Epidermal melanocyte (primary cell): ENCODE measurements around the gene RPS6KB1.
"Not testable (repeated sequence)": the region's sequence is repeated elsewhere in the genome, so short reads cannot be mapped to it uniquely, and the experiment has no call there.

ENCODE experiments used
- DNase-seq: peaks from one replicate; pipeline ENCODE4 v3.0.0; 2011; ENCODE audit warnings: low spot score; ENCODE audit not compliant: insufficient read length

The RPS6KB1 gene

DNA sequence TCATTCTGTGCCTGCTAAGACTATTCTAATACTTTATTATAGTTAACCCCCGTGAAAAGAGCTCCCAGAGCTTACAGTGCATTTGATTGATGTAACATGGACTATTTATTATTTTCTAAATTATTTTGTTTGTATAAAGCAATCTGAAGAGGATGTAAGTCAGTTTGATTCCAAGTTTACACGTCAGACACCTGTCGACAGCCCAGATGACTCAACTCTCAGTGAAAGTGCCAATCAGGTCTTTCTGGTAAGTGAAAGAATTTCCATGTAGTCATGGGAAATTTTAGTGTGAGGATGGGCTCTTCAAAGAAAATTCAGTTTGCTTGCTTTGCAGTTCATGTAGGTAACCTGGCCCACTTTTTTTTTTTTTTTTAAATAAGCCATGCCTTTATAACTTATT, 47.8 kb downstream of the RPS6KB1 start:
- DNase-seq = not testable (repeated sequence)

DNA sequence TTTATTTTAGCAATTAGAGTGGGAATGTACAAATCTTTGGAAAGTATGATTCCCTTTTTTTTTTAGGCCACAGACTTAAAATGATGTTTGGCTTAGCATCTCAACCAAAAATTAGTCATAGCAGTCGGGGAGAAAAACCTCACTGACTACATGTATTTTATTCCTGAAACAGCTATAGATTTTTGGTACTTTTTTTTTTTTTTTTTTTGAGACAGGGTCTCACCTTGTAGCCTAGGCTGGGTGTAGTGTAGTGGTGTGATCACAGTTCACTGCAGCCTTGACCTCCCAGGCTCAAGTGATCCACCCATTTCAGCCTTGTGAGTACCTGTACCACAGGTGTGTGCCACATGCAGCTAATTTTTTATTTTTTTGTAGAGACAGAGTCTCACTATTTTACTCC, 48.2 kb downstream of the RPS6KB1 start:
- no peak for DNase-seq

DNA sequence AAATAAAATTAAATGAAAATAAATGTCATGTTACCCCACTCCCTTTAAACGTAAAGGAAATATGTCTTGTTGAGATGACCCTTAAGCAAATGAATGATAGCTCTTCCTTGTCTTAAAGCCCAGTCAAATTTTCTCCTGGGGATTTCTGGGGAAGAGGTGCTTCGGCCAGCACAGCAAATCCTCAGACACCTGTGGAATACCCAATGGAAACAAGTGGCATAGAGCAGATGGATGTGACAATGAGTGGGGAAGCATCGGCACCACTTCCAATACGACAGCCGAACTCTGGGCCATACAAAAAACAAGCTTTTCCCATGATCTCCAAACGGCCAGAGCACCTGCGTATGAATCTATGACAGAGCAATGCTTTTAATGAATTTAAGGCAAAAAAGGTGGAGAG, 53.5 kb downstream of the RPS6KB1 start:
- DNase-seq = not testable (repeated sequence)

DNA sequence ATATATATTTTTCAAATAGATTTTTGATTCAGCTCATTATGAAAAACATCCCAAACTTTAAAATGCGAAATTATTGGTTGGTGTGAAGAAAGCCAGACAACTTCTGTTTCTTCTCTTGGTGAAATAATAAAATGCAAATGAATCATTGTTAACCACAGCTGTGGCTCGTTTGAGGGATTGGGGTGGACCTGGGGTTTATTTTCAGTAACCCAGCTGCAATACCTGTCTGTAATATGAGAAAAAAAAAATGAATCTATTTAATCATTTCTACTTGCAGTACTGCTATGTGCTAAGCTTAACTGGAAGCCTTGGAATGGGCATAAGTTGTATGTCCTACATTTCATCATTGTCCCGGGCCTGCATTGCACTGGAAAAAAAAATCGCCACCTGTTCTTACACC, 54.4 kb downstream of the RPS6KB1 start:
- not testable (repeated sequence) for DNase-seq

DNA sequence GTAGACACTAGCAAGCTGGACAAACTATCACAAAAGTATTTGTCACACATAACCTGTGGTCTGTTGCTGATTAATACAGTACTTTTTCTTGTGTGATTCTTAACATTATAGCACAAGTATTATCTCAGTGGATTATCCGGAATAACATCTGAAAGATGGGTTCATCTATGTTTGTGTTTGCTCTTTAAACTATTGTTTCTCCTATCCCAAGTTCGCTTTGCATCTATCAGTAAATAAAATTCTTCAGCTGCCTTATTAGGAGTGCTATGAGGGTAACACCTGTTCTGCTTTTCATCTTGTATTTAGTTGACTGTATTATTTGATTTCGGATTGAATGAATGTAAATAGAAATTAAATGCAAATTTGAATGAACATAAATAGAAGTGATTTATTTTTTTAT, 57.1 kb downstream of the RPS6KB1 start:
- no peak for DNase-seq

DNA sequence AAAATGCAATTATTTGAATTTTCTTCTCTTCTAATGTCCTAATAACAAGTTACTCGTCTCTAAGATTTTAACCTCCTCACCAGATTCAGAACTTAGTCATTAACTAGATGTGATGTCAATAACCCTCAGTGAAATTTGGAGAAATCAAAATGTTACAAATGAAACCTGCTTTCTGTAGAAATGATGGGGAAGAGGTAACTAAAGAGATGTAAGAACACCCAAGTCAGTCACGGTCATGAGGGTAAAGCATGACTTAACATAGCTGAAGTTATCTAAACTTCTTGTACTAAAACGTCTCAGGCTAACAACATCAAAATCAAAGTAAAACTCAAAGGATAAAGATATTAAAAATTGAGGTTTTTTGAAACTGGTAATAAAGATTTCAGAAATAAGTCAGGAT, 61.9 kb downstream of the RPS6KB1 start:
- DNase-seq = no peak

DNA sequence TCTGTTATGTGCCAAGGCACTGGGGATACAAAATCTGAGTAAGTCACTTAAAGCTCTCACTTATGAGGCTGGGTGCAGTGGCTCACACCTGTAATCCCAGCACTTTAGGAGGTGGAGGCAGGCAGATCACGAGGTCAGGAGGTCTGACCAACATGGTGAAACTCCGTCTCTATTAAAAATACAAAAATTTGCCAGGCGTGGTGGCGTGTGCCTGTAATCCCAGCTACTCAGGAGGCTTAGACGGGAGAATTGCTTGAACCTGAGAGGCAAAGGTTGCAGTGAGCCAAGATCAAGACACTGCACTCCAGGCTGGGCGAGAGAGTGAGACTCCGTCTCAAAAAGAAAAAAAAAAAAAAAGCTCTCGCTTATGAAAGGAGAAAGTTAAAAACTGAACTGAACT, 66.7 kb downstream of the RPS6KB1 start:
- not testable (repeated sequence) for DNase-seq

DNA sequence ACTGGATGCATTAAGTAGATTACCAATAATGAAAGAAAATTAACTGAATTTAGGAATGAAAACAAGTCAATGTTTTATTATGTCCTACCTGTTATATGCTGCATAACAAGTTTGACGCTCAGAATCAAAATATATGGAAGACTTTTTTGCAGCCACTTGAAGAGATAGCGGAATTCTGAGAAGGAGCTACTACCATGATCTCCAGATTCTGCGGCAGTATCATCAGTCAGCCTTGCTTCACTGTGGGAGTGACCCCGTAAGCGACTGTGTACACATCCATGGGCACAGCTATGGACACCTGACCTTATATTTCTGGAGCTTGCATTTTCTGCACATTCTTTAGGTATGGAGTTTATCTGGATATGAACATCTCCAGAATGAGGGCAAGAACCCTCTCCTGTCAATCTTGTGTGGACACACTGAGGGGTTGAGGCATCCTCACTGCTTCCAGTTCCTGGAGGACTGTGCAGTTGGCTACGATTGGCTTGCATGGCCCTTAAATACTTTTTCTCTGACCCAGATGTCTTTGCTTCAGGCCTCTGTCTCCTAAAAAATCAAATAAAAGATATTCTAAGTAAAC, 69.9 kb downstream of the RPS6KB1 start:
- no peak for DNase-seq

DNA sequence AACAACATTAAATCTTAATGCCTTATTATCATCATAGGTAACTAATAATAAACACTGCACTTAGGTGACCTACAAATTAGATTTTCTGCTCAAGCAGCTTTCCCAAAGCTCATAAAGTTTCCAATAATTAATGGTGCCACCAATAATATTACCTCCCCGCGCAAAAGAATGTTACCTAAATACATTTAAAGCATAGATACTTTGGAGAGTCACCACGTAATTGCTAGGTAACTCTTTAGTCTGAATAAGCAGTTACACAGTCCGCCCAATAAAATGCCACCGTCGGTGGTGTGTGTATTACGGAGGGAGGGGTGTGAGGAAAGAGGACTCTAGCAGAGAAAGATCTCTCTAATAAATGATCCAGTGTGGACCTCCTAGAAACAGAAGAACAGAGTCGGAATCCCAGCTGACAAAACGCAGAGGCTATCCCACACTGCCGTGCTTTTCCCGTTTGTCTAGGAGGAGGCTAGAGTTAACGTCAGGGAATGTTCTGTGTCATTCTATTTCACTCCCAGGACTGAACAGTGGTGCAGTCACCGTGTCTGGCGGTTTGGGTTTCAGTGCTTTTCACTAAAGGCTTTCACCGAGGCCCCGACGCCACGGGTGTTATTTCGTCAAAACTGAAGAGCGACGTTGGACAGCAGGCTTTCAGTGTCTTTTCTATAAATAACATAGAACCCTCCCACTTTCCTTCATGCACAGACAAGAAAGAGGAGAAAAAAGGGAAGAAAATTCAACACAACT, 71.0 kb downstream of the RPS6KB1 start:
- peak; percentile 44 for DNase-seq

DNA sequence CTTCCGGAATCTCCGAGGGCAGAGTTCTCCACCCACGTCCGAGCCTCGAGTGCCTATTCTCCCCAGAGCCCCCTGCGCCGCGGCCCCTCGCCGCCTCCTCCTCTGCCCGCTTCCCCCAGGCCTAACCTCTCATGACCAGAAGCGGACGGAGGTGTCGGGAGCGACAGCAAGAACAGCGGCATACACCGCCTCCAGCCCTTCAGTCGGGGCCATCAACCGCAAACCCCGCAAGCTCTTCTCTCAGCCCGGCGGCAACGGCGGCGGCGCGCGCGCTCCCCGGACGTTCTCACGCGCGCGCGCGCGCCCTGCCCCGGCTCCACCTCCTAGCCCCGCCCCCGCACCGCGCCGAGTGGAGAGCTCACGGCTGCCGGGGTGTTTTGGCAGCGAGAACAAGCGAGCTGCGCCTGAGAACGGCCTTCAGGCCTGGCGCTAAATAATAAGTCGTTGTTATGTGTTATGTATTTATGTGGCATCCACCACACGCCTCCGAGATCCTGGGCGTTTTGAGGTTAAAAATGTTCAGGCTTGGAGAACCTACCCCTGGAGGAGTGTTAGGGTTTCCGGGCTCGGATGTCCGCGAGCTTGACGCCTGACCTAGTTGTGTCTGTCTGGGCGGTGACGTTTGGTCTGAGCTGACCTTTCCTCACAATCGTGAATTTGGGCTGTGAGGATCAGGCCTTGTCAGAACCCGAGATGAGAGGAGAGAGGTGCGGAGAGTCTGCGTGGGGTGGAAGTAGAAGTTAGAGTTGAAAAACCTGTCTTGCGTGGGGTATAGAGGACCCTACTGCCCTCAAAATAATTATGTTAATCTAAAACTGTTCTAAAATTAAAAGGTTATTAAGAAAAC, 71.8 kb downstream of the RPS6KB1 start, which contains the start of gene RNFT1:
Gene RNFT1 (minus strand): TSS at position 259 of the 847 bp plus-strand sequence. CDS start 77 bp downstream, at position 182.
- DNase-seq = peak; percentile 76

DNA sequence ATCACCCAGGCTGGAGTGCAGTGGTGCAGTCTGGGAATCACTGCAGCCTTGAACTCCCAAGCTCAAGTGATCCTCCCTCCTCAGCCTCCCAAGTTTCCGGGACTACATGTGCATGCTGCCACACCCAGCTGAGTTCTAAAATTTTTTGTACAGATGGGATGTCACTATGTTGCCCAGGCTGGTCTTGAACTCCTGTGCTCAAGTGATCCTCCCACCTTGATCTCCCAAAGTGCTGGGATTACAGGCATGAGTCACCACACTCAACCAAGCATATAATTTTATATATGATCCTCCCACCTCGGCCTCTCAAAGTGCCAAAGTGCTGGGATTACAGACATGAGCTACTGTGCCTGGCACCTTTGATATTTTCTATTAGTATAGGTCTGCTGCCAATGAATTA, 78.8 kb downstream of the RPS6KB1 start:
- DNase-seq = not testable (repeated sequence)

DNA sequence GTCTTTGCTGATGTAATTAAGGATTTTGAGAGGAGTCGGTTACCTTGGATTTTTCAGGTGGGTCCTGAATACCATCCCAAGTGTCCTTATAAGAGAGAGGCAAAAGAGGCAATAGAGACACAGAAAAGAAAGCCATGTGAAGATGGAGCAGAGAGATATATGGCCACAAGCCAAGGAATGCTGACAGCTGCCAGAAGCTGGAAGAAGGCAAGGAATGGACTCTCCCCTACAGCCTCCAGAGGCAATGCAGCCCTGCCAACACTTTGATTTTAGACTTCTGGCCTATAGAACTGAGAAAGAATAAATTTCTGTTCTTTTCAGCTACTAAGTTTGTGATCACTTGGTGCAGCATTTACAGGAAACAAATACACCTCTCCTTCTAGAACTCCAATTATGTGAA, 79.9 kb downstream of the RPS6KB1 start:
- DNase-seq = no peak

DNA sequence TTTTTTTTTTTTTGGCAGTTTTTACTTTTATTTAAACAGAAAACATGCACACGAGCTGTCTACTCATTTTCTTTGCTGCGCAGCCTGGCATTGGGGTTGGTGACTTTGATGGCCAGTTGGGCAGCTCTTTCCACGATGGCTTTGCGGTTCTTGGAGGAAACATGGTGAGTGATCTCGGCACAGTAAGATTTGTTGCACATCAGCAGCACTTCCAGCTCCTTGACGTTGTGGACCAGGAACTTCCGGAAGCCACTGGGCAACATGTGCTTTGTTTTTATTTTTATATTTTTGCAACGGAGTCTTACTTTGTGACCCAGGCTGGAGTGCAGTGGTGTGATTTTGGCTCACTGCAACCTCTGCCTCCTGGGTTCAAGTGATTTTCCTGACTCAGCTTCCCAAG, 80.6 kb downstream of the RPS6KB1 start:
- not testable (repeated sequence) for DNase-seq

DNA sequence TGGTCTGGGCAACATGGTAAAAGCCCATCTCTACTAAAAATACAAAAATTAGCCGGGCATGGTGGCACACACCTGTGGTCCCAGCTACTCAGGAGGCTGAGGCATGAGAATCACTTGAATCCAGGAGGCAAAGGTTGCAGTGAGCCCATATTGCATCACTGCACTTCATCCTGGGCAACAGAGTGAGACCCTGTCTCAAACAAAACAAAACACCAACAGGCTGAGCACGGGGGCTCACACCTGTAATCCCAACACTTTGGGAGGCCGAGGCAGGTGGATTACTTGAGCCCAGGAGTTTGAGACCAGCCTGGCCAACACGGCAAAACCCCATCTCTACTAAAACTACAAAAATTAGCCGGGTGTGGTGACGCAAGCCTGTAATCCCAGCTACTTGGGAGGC, 82.2 kb downstream of the RPS6KB1 start:
- DNase-seq = not testable (repeated sequence)

DNA sequence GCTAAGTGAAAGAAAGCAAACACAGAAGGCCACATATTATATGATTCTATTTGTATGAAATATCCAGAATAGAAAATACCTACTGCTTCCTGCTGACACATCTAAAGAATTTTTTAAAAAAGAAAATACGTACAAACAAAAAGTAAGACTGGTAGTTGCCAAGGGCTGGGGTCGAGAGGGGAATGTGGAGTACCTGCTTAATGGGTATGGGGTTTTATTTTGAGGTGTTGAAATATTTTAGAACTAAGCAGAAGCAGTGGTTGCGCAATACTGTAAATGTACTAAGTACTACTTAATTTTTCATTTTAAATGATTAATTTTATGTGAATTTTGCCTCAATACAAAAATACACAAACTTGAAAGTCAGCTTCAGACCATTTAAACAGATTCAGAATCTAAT, 103.7 kb downstream of the RPS6KB1 start:
- DNase-seq = not testable (repeated sequence)
